Activated CD4-positive, alpha-beta memory T cell treated with anti-CD3 and anti-CD28 coated beads, Interleukin-2, amount 10 ng/mL, durations not matched to agents 7 days and 5 days (primary cell): ENCODE data around the gene ANAPC2. TPM values are rescaled to one million over a fixed set of nuclear protein-coding genes. Genes with fewer than 3 reads are reported as not detected.

Experiments
- CTCF ChIA-PET: fragments of 350-600 bp; sonication (Branson Sonifier 250); formaldehyde crosslinking; loops from one replicate; lab custom pipeline; 2021; ENCODE audit warnings: antibody characterized with exemption, inconsistent platforms; lab: Charles Lee
- POLR2A ChIA-PET: fragments of 350-600 bp; sonication (Branson Sonifier 250); formaldehyde crosslinking; loops from one replicate; lab custom pipeline; 2021; ENCODE audit warnings: antibody characterized with exemption; lab: Charles Lee
- DNase-seq: peaks from one replicate; pipeline ENCODE4 v3.0.0-alpha.2; 2020
- H3K27ac Mint-ChIP-seq: one replicate; pipeline ENCODE4 v1.8.0; 2021; ENCODE audit warnings: mild to moderate bottlenecking, mixed read lengths
- H3K27me3 Mint-ChIP-seq: one replicate; pipeline ENCODE4 v1.8.0; 2021; ENCODE audit warnings: mixed read lengths
- H3K36me3 Mint-ChIP-seq: one replicate; pipeline ENCODE4 v1.8.0; 2021; ENCODE audit warnings: low read depth, mixed read lengths
- H3K4me1 Mint-ChIP-seq: one replicate; pipeline ENCODE4 v1.8.0; 2021; ENCODE audit warnings: mixed read lengths
- H3K4me3 Mint-ChIP-seq: one replicate; pipeline ENCODE4 v1.8.0; 2021; ENCODE audit warnings: mild to moderate bottlenecking, mixed read lengths
- H3K9me3 Mint-ChIP-seq: one replicate; pipeline ENCODE4 v1.8.0; 2021; ENCODE audit warnings: mixed read lengths
- total RNA-seq, 2 experiments: library from RNA; stranded (reverse); gene quantifications; one replicate each; pipeline ENCODE4 v1.2.3, GENCODE V29; 2021

ANAPC2 gene
- 10 to 100 TPM; 53.3 to 57.8 TPM for total RNA-seq

GRCh38 chr9:137188490-137189296, at the start of gene ANAPC2, which contains the start of gene SSNA1:
Gene ANAPC2, minus strand, starts transcription at chr9:137188560. Its CDS starts 28 bp downstream, at chr9:137188532.
Gene SSNA1, plus strand, starts transcription at chr9:137188676. Its CDS starts 51 bp downstream, at chr9:137188727.
- Mint-ChIP-seq H3K27me3 (no peaks in the 10 kb centered on the region), H3K4me1 (peaks cover 40% of the 10 kb centered on the region), H3K36me3 (peaks cover 28% of the 10 kb centered on the region), H3K9me3 (no peaks in the 10 kb centered on the region), H3K4me3 (peak within 1 kb of the TSS; percentile 93), H3K27ac (peak within 1 kb of the TSS; percentile 97)
- CTCF ChIA-PET: interaction anchor here (0.7 to 2.8 kb wide), 13 partner anchors 12 to 160 kb away, joined by 3 to 12 read pairs (median 6); partner anchors contain the start of genes MAN1B1, RNF208, RNF224 and TPRN
- DNase-seq: peak; percentile 94
- POLR2A ChIA-PET: interaction anchor here (0.6 to 3.1 kb wide), 31 partner anchors 10 to 791 kb away, joined by 3 to 30 read pairs (median 5); partner anchors contain the start of genes CYSRT1, GRIN1, LRRC26 and MAN1B1

GRCh38 chr9:137236936-137237421, 48.6 kb upstream of the ANAPC2 start:
- Mint-ChIP-seq H3K27me3 (no peaks in the 10 kb centered on the region), H3K9me3 (no peaks in the 10 kb centered on the region), H3K4me1 (peaks cover 25% of the 10 kb centered on the region), H3K27ac (no peak overlapping the region), H3K36me3 (peaks cover 7% of the 10 kb centered on the region), H3K4me3 (no peak overlapping the region)
- ChIA-PET POLR2A (interaction anchor here (0.8 to 10.4 kb wide), 11 partner anchors 12 to 206 kb away, joined by 3 to 251 read pairs (median 5); partner anchors contain the start of genes CYSRT1, MAN1B1, NELFB and STPG3), CTCF (interaction anchor here (0.5 to 2.2 kb wide), 38 partner anchors 9 to 756 kb away, joined by 3 to 21 read pairs (median 4); partner anchors contain the start of genes ABCA2, AJM1, CYSRT1 and EHMT1)
- DNase-seq: no peak

- ChIA-PET POLR2A (interaction anchor here (0.8 to 10.4 kb wide), 11 partner anchors 11 to 206 kb away, joined by 3 to 251 read pairs (median 5); partner anchors contain the start of genes CYSRT1, MAN1B1, NELFB and STPG3), CTCF (interaction anchor here (0.5 to 2.2 kb wide), 38 partner anchors 10 to 756 kb away, joined by 3 to 21 read pairs (median 4); partner anchors contain the start of genes ABCA2, AJM1, CYSRT1 and EHMT1)
- H3K4me3 Mint-ChIP-seq: no peak overlapping the region
- no peaks in the 10 kb centered on the region for H3K27me3 Mint-ChIP-seq
- H3K36me3 Mint-ChIP-seq: peaks cover 4% of the 10 kb centered on the region
- peaks cover 25% of the 10 kb centered on the region for H3K4me1 Mint-ChIP-seq
- DNase-seq: peak; percentile 91
- H3K9me3 Mint-ChIP-seq: no peaks in the 10 kb centered on the region
- no peak overlapping the region for H3K27ac Mint-ChIP-seq
These were observed 48.0 kb upstream of the ANAPC2 start for GRCh38 chr9:137236238-137236935.

GRCh38 chr9:137235424-137236237, 47.3 kb upstream of the ANAPC2 start:
- H3K4me3 Mint-ChIP-seq: no peak overlapping the region
- ChIA-PET CTCF (interaction anchor here (1.0 to 2.2 kb wide), 14 partner anchors 9 to 507 kb away, joined by 3 to 21 read pairs (median 6); partner anchors contain the start of genes MAN1B1, NELFB, NPDC1 and RNF224), POLR2A (interaction anchor here (0.7 to 10.4 kb wide), 8 partner anchors 12 to 149 kb away, joined by 3 to 251 read pairs (median 5); partner anchors contain the start of genes ANAPC2, MAN1B1, NELFB and SSNA1)
- no peak overlapping the region for H3K27ac Mint-ChIP-seq
- H3K9me3 Mint-ChIP-seq: no peaks in the 10 kb centered on the region
- DNase-seq: no peak
- H3K27me3 Mint-ChIP-seq: no peaks in the 10 kb centered on the region
- H3K4me1 Mint-ChIP-seq: peaks cover 23% of the 10 kb centered on the region
- H3K36me3 Mint-ChIP-seq: no peaks in the 10 kb centered on the region

GRCh38 chr9:137234758-137235423, 46.5 kb upstream of the ANAPC2 start:
- Mint-ChIP-seq H3K27me3 (no peaks in the 10 kb centered on the region), H3K9me3 (no peaks in the 10 kb centered on the region), H3K4me3 (no peak overlapping the region), H3K36me3 (no peaks in the 10 kb centered on the region), H3K4me1 (peaks cover 23% of the 10 kb centered on the region), H3K27ac (no peak overlapping the region)
- DNase-seq: no peak
- POLR2A ChIA-PET: interaction anchor here (0.7 kb wide), 1 partner anchor 46 kb away, joined by 3 read pairs; the partner anchor contains the start of genes ANAPC2 and SSNA1
- CTCF ChIA-PET: no interaction called here

- ChIA-PET CTCF (no interaction called here), POLR2A (interaction anchor here (0.7 kb wide), 1 partner anchor 46 kb away, joined by 3 read pairs; no protein-coding TSS in a partner anchor)
- Mint-ChIP-seq H3K36me3 (no peaks in the 10 kb centered on the region), H3K4me3 (no peak overlapping the region), H3K27me3 (no peaks in the 10 kb centered on the region), H3K9me3 (no peaks in the 10 kb centered on the region), H3K27ac (no peak overlapping the region), H3K4me1 (peaks cover 18% of the 10 kb centered on the region)
- no peak for DNase-seq
These were observed 45.8 kb upstream of the ANAPC2 start for GRCh38 chr9:137234055-137234697.

- Mint-ChIP-seq H3K4me1 (peaks cover 10% of the 10 kb centered on the region), H3K9me3 (no peaks in the 10 kb centered on the region), H3K27ac (no peak overlapping the region), H3K36me3 (no peaks in the 10 kb centered on the region), H3K4me3 (no peak overlapping the region), H3K27me3 (no peaks in the 10 kb centered on the region)
- ChIA-PET CTCF (no interaction called here), POLR2A (interaction anchor here (0.7 kb wide), 1 partner anchor 46 kb away, joined by 3 read pairs; no protein-coding TSS in a partner anchor)
- no peak for DNase-seq
These were observed 45.0 kb upstream of the ANAPC2 start for GRCh38 chr9:137233143-137233980.

- Mint-ChIP-seq H3K27ac (no peak overlapping the region), H3K4me1 (peaks cover 7% of the 10 kb centered on the region), H3K9me3 (no peaks in the 10 kb centered on the region), H3K4me3 (no peak overlapping the region), H3K27me3 (no peaks in the 10 kb centered on the region), H3K36me3 (no peaks in the 10 kb centered on the region)
- no peak for DNase-seq
- CTCF ChIA-PET: no interaction called here
- POLR2A ChIA-PET: no interaction called here
These were observed 44.1 kb upstream of the ANAPC2 start for GRCh38 chr9:137232510-137232909.

GRCh38 chr9:137232101-137232500, 43.7 kb upstream of the ANAPC2 start:
- DNase-seq: no peak
- no peaks in the 10 kb centered on the region for H3K9me3 Mint-ChIP-seq
- ChIA-PET POLR2A (interaction anchor here (3.2 kb wide), 1 partner anchor 8 kb away, joined by 16 read pairs; the partner anchor contains the start of gene TUBB4B), CTCF (no interaction called here)
- no peak overlapping the region for H3K27ac Mint-ChIP-seq
- H3K4me3 Mint-ChIP-seq: no peak overlapping the region
- H3K36me3 Mint-ChIP-seq: no peaks in the 10 kb centered on the region
- no peaks in the 10 kb centered on the region for H3K27me3 Mint-ChIP-seq
- H3K4me1 Mint-ChIP-seq: peaks cover 7% of the 10 kb centered on the region

GRCh38 chr9:137231372-137232039, 43.1 kb upstream of the ANAPC2 start:
- Mint-ChIP-seq H3K27me3 (no peaks in the 10 kb centered on the region), H3K36me3 (no peaks in the 10 kb centered on the region), H3K27ac (no peak overlapping the region), H3K4me3 (no peak overlapping the region), H3K9me3 (no peaks in the 10 kb centered on the region), H3K4me1 (peaks cover 6% of the 10 kb centered on the region)
- CTCF ChIA-PET: no interaction called here
- no peak for DNase-seq
- POLR2A ChIA-PET: interaction anchor here (3.2 kb wide), 1 partner anchor 9 kb away, joined by 16 read pairs; the partner anchor contains the start of gene TUBB4B
